ENCODE results near the gene LTBP1.

GRCh38 chr2:32963941-32964340 is 17.2 kb downstream of the LTBP1 start:
- no peak for TF ChIP-seq POLR2A (IDR thresholded peaks at IDR 0.05)
- TF ChIP-seq CTCF (IDR thresholded peaks at IDR 0.05), result no peak
